ENCODE measurements around the gene SPANXN1.
"Not testable (repeated sequence)": the region's sequence is repeated elsewhere in the genome, so short reads cannot be mapped to it uniquely, and the experiment has no call there.

Gene SPANXN1

GRCh38 chrX:145247203-145247602 lies at the start of gene SPANXN1:
Gene SPANXN1, plus strand, starts transcription at chrX:145247503. Its CDS starts 84 bp downstream, at chrX:145247587.
- not testable (repeated sequence) for DNase-seq (ENCODE audit: low read depth)

GRCh38 chrX:145199078-145199477 lies 48.2 kb upstream of the SPANXN1 start:
- DNase-seq (ENCODE audit: low read depth) = no peak

- DNase-seq (ENCODE audit: low read depth) = no peak
These were observed 33.8 kb upstream of the SPANXN1 start for GRCh38 chrX:145213504-145213903.

GRCh38 chrX:145292218-145292617 lies 44.9 kb downstream of the SPANXN1 start:
- DNase-seq (ENCODE audit: low read depth) = no peak
